Measurements from ENCODE around the gene PTTG1IP.

DNA sequence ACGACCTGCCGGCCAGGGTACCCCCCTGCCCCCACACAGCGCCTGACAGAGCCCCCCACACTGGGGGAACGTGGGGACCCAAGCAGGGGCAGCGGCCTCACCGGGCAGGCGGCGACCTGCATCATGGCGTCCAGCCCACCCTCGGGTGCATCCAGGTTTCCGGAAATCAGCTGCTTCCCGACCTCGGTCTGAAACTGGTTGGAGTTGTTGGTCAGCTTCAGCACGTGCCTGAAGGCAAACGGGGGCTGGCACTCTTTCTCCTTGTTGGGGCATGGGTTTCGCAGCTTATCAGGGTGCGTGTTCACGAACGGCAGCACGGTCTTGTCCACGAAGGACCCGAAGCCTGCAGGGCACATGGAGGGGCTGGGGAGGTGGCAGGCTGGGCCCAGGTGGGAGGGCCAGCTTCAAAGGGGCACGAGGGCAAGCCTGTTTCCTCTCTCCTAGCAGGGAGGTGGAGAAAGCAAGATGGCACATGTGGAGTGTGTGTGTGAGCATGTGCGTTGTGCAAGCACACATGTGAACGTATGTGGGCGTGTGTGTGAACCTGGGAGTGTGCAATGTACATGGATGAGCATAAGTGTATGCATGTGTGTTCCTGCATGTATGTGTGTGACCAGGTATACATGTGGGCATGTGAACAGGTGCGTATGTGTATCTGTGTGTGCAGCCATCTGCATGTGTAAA, 28.0 kb upstream of the PTTG1IP start:
- TF ChIP-seq, protein P1, sequence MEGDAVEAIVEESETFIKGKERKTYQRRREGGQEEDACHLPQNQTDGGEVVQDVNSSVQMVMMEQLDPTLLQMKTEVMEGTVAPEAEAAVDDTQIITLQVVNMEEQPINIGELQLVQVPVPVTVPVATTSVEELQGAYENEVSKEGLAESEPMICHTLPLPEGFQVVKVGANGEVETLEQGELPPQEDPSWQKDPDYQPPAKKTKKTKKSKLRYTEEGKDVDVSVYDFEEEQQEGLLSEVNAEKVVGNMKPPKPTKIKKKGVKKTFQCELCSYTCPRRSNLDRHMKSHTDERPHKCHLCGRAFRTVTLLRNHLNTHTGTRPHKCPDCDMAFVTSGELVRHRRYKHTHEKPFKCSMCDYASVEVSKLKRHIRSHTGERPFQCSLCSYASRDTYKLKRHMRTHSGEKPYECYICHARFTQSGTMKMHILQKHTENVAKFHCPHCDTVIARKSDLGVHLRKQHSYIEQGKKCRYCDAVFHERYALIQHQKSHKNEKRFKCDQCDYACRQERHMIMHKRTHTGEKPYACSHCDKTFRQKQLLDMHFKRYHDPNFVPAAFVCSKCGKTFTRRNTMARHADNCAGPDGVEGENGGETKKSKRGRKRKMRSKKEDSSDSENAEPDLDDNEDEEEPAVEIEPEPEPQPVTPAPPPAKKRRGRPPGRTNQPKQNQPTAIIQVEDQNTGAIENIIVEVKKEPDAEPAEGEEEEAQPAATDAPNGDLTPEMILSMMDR (IDR thresholded peaks at IDR 0.05) = no peak
- TF ChIP-seq, protein P2, sequence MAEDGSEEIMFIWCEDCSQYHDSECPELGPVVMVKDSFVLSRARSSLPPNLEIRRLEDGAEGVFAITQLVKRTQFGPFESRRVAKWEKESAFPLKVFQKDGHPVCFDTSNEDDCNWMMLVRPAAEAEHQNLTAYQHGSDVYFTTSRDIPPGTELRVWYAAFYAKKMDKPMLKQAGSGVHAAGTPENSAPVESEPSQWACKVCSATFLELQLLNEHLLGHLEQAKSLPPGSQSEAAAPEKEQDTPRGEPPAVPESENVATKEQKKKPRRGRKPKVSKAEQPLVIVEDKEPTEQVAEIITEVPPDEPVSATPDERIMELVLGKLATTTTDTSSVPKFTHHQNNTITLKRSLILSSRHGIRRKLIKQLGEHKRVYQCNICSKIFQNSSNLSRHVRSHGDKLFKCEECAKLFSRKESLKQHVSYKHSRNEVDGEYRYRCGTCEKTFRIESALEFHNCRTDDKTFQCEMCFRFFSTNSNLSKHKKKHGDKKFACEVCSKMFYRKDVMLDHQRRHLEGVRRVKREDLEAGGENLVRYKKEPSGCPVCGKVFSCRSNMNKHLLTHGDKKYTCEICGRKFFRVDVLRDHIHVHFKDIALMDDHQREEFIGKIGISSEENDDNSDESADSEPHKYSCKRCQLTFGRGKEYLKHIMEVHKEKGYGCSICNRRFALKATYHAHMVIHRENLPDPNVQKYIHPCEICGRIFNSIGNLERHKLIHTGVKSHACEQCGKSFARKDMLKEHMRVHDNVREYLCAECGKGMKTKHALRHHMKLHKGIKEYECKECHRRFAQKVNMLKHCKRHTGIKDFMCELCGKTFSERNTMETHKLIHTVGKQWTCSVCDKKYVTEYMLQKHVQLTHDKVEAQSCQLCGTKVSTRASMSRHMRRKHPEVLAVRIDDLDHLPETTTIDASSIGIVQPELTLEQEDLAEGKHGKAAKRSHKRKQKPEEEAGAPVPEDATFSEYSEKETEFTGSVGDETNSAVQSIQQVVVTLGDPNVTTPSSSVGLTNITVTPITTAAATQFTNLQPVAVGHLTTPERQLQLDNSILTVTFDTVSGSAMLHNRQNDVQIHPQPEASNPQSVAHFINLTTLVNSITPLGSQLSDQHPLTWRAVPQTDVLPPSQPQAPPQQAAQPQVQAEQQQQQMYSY (CRISPR knock-in tag; IDR thresholded peaks at IDR 0.05) = no peak
- TF ChIP-seq, protein P3, sequence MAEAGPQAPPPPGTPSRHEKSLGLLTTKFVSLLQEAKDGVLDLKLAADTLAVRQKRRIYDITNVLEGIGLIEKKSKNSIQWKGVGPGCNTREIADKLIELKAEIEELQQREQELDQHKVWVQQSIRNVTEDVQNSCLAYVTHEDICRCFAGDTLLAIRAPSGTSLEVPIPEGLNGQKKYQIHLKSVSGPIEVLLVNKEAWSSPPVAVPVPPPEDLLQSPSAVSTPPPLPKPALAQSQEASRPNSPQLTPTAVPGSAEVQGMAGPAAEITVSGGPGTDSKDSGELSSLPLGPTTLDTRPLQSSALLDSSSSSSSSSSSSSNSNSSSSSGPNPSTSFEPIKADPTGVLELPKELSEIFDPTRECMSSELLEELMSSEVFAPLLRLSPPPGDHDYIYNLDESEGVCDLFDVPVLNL (CRISPR knock-in tag; IDR thresholded peaks at IDR 0.05; ENCODE audit: borderline replicate concordance, low read depth) = no peak
- TF ChIP-seq, protein P4, sequence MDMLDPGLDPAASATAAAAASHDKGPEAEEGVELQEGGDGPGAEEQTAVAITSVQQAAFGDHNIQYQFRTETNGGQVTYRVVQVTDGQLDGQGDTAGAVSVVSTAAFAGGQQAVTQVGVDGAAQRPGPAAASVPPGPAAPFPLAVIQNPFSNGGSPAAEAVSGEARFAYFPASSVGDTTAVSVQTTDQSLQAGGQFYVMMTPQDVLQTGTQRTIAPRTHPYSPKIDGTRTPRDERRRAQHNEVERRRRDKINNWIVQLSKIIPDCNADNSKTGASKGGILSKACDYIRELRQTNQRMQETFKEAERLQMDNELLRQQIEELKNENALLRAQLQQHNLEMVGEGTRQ (CRISPR knock-in tag; IDR thresholded peaks at IDR 0.05) = no peak
- TF ChIP-seq JUN (CRISPR knock-in tag; IDR thresholded peaks at IDR 0.05) (no peak), IRF2 (CRISPR knock-in tag; IDR thresholded peaks at IDR 0.05; ENCODE audit: borderline replicate concordance, low read depth) (no peak)
- TF ChIP-seq, protein P5, sequence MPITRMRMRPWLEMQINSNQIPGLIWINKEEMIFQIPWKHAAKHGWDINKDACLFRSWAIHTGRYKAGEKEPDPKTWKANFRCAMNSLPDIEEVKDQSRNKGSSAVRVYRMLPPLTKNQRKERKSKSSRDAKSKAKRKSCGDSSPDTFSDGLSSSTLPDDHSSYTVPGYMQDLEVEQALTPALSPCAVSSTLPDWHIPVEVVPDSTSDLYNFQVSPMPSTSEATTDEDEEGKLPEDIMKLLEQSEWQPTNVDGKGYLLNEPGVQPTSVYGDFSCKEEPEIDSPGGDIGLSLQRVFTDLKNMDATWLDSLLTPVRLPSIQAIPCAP (CRISPR knock-in tag; IDR thresholded peaks at IDR 0.05) = no peak
- TF ChIP-seq, protein P6, sequence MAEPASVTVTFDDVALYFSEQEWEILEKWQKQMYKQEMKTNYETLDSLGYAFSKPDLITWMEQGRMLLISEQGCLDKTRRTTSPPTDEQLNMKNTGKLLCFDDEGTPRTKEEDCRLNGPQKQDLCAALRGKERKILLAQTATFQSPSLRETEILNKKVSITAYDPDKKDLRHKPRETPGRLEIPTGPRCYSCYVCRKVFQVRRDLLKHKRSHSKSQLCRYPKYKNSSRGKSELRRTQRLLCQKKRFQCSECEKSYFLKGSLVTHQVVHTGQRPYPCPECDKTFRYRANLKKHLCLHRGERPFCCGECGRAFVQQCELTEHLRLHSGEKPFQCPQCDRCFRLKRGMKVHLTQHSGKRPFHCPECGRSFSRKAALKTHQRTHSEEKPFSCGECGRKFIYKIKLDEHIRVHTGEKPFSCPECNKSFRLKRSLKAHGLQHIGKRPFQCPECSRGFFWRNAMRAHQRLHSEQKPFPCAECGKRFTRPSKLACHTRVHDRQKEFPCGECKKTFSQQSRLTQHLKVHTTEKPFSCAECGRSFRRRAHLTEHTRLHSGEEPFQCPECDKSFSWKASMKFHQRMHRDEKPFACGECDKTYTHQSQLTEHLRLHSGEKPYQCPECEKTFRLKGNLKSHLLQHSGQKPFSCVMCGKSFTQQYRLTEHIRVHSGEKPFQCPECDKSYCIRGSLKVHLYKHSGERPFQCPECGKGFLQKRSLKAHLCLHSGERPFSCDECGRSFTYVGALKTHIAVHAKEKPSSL (CRISPR knock-in tag; conservative IDR thresholded peaks at IDR 0.05) = no peak
- TF ChIP-seq, protein P7, sequence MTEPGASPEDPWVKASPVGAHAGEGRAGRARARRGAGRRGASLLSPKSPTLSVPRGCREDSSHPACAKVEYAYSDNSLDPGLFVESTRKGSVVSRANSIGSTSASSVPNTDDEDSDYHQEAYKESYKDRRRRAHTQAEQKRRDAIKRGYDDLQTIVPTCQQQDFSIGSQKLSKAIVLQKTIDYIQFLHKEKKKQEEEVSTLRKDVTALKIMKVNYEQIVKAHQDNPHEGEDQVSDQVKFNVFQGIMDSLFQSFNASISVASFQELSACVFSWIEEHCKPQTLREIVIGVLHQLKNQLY (CRISPR knock-in tag; IDR thresholded peaks at IDR 0.05) = no peak
